ENCODE data around the gene CD180. TPM values are rescaled to one million over a fixed set of nuclear protein-coding genes. Genes with fewer than 3 reads are reported as not detected.

The CD180 gene
- total RNA-seq, 1 donor from 2014 or later, result not detected

GRCh38 chr5:67160985-67161384 is 35.6 kb downstream of the CD180 start:
- Mint-ChIP-seq H3K9me3 (ENCODE audit: low read depth) (no peaks in the 10 kb centered on the region), H3K4me1 (ENCODE audit: low read depth) (peaks cover 18% of the 10 kb centered on the region), H3K27me3 (ENCODE audit: low read depth) (no peaks in the 10 kb centered on the region), H3K27ac (ENCODE audit: unreplicated experiment) (peak overlapping the region; percentile 19), H3K36me3 (ENCODE audit: low read depth) (peaks cover 11% of the 10 kb centered on the region), H3K4me3 (ENCODE audit: unreplicated experiment) (no peak overlapping the region)
- no peak for DNase-seq (ENCODE audit: low spot score)
- no peak for TF ChIP-seq CTCF (IDR thresholded peaks at IDR 0.05)

GRCh38 chr5:67160272-67160671 is 36.3 kb downstream of the CD180 start:
- Mint-ChIP-seq H3K9me3 (ENCODE audit: low read depth) (no peaks in the 10 kb centered on the region), H3K27me3 (ENCODE audit: low read depth) (no peaks in the 10 kb centered on the region), H3K4me1 (ENCODE audit: low read depth) (peaks cover 18% of the 10 kb centered on the region), H3K4me3 (ENCODE audit: unreplicated experiment) (no peak overlapping the region), H3K27ac (ENCODE audit: unreplicated experiment) (peak overlapping the region; percentile 57), H3K36me3 (ENCODE audit: low read depth) (peaks cover 11% of the 10 kb centered on the region)
- no peak for TF ChIP-seq CTCF (IDR thresholded peaks at IDR 0.05)
- DNase-seq (ENCODE audit: low spot score), result no peak

GRCh38 chr5:67156976-67157583 is 39.5 kb downstream of the CD180 start:
- Mint-ChIP-seq H3K4me1 (ENCODE audit: low read depth) (peaks cover 18% of the 10 kb centered on the region), H3K9me3 (ENCODE audit: low read depth) (no peaks in the 10 kb centered on the region), H3K36me3 (ENCODE audit: low read depth) (peaks cover 2% of the 10 kb centered on the region), H3K27ac (ENCODE audit: unreplicated experiment) (no peak overlapping the region), H3K4me3 (ENCODE audit: unreplicated experiment) (no peak overlapping the region), H3K27me3 (ENCODE audit: low read depth) (no peaks in the 10 kb centered on the region)
- DNase-seq (ENCODE audit: low spot score), result no peak
- TF ChIP-seq CTCF (IDR thresholded peaks at IDR 0.05), result peak; percentile 95

GRCh38 chr5:67154556-67155206 is 41.9 kb downstream of the CD180 start:
- H3K9me3 Mint-ChIP-seq (ENCODE audit: low read depth), result no peaks in the 10 kb centered on the region
- no peaks in the 10 kb centered on the region for H3K4me1 Mint-ChIP-seq (ENCODE audit: low read depth)
- no peak overlapping the region for H3K4me3 Mint-ChIP-seq (ENCODE audit: unreplicated experiment)
- no peak for TF ChIP-seq CTCF (IDR thresholded peaks at IDR 0.05)
- peaks cover 12% of the 10 kb centered on the region for H3K36me3 Mint-ChIP-seq (ENCODE audit: low read depth)
- H3K27me3 Mint-ChIP-seq (ENCODE audit: low read depth), result no peaks in the 10 kb centered on the region
- H3K27ac Mint-ChIP-seq (ENCODE audit: unreplicated experiment), result no peak overlapping the region
- DNase-seq (ENCODE audit: low spot score), result no peak

- peaks cover 12% of the 10 kb centered on the region for H3K36me3 Mint-ChIP-seq (ENCODE audit: low read depth)
- H3K27me3 Mint-ChIP-seq (ENCODE audit: low read depth), result no peaks in the 10 kb centered on the region
- TF ChIP-seq CTCF (IDR thresholded peaks at IDR 0.05), result no peak
- no peak overlapping the region for H3K27ac Mint-ChIP-seq (ENCODE audit: unreplicated experiment)
- DNase-seq (ENCODE audit: low spot score), result no peak
- H3K4me3 Mint-ChIP-seq (ENCODE audit: unreplicated experiment), result no peak overlapping the region
- H3K4me1 Mint-ChIP-seq (ENCODE audit: low read depth), result no peaks in the 10 kb centered on the region
- no peaks in the 10 kb centered on the region for H3K9me3 Mint-ChIP-seq (ENCODE audit: low read depth)
These were observed 43.3 kb downstream of the CD180 start for GRCh38 chr5:67153292-67153691.
